GM18867 (cell line): ENCODE results near the gene KIF26A.

Experiments
- ATAC-seq: cut with Tn5 transposase; IDR thresholded peaks from one replicate; pipeline ENCODE4 v1.9.1; 2021; ENCODE audit warnings: mild to moderate bottlenecking, moderate library complexity; ENCODE audit not compliant: unreplicated experiment

The KIF26A gene

GRCh38 chr14:104138098-104138717, at the start of gene KIF26A:
Gene KIF26A (plus strand): TSS chr14:104138587. CDS start chr14:104138723, 136 bp downstream.
- ATAC-seq, result no peak

- no peak for ATAC-seq
These were observed 48.2 kb upstream of the KIF26A start for GRCh38 chr14:104090071-104090748.

GRCh38 chr14:104091061-104091926, 47.1 kb upstream of the KIF26A start:
- no peak for ATAC-seq

GRCh38 chr14:104091927-104092771, 46.2 kb upstream of the KIF26A start:
- no peak for ATAC-seq

GRCh38 chr14:104092931-104093365, 45.4 kb upstream of the KIF26A start:
- no peak for ATAC-seq

GRCh38 chr14:104093366-104094055, 44.9 kb upstream of the KIF26A start:
- no peak for ATAC-seq

- ATAC-seq, result no peak
These were observed 44.2 kb upstream of the KIF26A start for GRCh38 chr14:104094056-104094708.

- ATAC-seq, result no peak
These were observed 43.5 kb upstream of the KIF26A start for GRCh38 chr14:104094709-104095425.

GRCh38 chr14:104095426-104096310, 42.7 kb upstream of the KIF26A start:
- no peak for ATAC-seq

GRCh38 chr14:104096318-104096717, 42.1 kb upstream of the KIF26A start:
- no peak for ATAC-seq

GRCh38 chr14:104096751-104097700, 41.4 kb upstream of the KIF26A start:
- no peak for ATAC-seq

- ATAC-seq, result no peak
These were observed 39.9 kb upstream of the KIF26A start for GRCh38 chr14:104098272-104099095.

GRCh38 chr14:104099096-104100041, 39.0 kb upstream of the KIF26A start:
- ATAC-seq, result no peak

GRCh38 chr14:104100171-104101085, 38.0 kb upstream of the KIF26A start:
- no peak for ATAC-seq
